Measurements from ENCODE around the gene SHTN1.

Gene SHTN1

GRCh38 chr10:116917481-116917880, 87.5 kb downstream of the SHTN1 start:
- no peak for DNase-seq (ENCODE audit: low spot score)

DNA sequence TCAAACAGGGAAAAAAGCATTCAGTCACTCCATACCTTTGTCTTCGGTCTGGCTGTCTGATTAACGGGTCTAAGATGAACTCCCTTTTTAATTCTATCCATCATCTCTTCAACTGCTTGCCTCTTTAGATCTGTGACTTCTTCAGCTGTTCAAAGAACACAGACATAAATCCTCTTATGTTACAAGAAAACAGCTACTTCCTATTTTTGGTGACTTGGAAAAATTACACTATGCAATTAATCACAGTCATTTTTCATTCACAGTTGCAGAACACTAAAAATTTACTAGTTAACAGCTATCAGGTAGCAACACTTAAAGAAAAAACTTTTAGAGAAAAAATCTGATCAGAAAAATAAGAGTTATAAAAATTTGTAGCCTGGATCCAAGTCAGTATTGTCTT, 89.6 kb downstream of the SHTN1 start:
- DNase-seq (ENCODE audit: low spot score), result no peak

DNA sequence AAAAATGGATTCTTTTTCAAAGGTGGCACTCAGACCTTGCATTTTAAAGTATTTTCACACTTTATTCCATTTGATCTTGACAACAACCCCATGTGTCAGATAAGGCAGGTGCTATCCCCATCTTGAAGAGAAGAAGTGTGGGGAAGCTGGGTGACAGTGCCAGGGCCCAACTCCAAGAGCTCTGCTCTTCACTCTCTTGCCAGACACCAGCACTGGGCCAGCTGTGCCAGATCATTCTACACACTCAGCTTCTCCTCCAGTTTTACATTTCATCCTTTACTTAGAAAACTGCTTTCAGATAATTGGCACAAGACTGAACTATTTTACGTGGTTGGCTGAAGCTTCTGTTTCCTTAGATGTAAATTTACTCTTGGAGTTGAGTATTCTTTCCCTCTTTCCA, 91.3 kb downstream of the SHTN1 start:
- no peak for DNase-seq (ENCODE audit: low spot score)

GRCh38 chr10:116912162-116912561, 92.8 kb downstream of the SHTN1 start:
- no peak for DNase-seq (ENCODE audit: low spot score)

GRCh38 chr10:116910910-116911309, 94.1 kb downstream of the SHTN1 start:
- no peak for DNase-seq (ENCODE audit: low spot score)

DNA sequence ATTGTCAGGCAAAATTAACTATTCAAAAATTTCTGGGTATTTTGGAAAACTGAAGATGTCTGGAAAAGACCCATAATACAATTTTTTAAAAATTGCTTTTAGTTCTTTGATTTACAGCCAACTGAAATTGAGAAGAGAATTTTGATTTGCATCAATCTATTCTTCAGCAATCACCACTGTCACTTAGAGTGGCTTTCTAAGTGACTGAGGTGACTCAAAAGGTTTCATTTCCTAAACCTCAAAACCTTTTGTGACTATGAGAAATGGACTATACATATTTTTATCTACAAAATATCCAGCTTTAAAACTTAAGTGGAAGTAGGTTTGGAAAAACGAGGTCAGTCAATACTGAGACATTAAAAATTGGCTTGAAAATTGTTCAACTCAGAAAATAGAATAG, 95.7 kb downstream of the SHTN1 start:
- DNase-seq (ENCODE audit: low spot score), result no peak

DNA sequence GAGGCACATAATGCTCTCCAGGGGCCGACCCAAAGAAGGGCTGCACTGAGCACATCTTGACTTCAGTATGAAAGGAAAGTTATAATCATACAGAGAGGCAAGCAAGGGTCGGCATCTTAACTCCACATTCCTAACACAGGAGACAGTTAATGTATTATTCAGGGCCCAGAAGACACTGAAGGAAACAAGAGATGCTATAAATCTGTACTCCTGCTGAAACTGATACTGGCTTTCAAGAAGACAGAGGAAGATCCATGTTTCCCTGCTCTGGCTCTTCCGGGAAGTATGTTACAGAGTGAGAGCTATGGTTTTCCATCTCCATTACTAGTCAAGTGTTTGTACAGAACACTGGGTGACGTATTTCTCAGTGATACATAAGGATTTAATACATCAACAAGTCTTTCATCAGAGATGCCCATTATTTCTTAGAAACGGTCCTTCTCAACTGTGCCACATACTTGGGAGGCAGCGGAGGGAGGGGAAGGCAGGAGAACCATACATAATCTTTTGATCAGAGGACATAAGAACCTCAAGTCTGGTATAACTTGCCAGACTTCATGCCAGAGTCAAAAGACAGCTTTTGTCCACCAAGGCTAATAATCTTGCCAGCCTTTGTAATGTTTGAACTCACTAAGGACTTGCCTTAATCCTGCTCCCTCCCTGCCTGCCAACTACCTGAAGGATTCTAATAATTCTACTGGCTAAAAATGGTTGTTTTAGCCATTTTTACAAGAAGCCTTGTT, 97.6 kb downstream of the SHTN1 start:
- DNase-seq (ENCODE audit: low spot score), result no peak

DNA sequence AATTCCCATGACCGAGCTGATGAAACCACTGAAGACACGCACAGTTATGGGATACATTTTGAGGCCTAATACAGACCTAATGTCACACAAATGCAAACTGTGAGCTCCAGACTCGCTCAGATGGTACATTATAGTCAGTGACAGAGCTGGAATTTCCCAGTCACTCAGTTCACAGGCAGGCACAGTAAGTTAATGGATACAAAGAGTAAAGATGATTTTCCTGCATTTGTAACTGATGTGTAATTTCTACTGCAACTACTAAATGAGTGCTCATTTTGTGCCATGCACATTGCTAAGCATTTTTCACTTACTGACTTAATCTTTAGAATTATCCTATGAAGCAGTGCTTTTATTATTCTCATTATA, 99.2 kb downstream of the SHTN1 start:
- DNase-seq (ENCODE audit: low spot score), result no peak

DNA sequence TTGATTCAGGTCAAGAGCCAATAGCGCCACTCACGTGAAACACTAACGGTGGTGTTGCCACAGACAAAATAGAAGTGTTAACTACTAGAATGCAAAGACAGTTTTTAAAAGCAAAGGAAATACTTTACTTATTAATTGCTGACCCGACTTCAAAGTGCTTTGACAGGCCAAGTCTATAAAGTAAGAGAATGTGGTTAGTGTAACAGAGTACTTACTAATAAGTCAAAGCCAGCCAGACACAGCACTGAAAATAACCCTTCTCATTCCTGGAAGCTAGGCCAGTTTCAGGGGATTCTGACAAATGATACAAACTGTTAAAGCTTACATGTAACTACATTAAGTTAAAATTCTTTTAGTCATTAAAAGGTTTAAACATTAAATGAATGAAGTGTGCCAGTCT, 105.4 kb downstream of the SHTN1 start:
- DNase-seq (ENCODE audit: low spot score), result no peak

GRCh38 chr10:116893686-116894037, 111.3 kb downstream of the SHTN1 start:
- DNase-seq (ENCODE audit: low spot score), result no peak

DNA sequence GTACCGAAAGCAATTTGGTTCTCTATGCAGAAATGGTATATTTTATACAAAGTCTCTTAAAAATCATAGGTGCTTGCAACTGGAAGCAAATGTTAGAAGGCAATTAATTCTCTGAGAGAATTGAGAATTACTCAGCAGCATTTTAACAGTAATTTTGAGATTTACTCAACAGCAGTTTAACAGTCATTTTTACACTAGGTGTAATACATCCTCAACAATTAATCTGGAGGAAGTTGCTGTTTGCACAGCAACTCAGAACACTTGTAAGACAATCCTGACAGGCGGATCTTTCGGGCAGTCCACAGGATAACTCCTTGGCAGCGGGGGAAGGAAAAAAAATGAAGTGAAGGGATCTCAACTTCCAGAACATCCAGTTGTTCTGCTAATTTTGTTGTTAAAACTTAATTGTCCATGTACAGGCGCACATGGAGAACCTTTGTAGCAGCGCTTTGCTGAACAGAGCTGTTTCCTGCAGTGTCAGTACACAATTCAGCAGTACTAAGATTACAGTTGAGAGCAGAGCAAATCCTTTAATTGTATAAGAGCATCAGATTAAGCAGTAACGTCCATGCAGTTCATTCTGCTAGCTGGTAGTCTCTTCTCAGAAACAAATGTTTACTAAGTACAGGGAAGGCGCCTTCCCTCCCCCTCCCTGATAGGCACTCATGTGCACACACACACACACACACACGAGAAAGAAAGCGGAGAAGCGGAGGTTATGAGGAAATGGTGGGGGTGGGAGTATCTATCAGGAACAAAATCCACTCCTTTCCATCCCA, 111.9 kb downstream of the SHTN1 start:
- DNase-seq (ENCODE audit: low spot score), result no peak

GRCh38 chr10:116891208-116891607, 113.8 kb downstream of the SHTN1 start:
- DNase-seq (ENCODE audit: low spot score), result peak; percentile 32

GRCh38 chr10:116889066-116889465, 115.9 kb downstream of the SHTN1 start:
- no peak for DNase-seq (ENCODE audit: low spot score)

DNA sequence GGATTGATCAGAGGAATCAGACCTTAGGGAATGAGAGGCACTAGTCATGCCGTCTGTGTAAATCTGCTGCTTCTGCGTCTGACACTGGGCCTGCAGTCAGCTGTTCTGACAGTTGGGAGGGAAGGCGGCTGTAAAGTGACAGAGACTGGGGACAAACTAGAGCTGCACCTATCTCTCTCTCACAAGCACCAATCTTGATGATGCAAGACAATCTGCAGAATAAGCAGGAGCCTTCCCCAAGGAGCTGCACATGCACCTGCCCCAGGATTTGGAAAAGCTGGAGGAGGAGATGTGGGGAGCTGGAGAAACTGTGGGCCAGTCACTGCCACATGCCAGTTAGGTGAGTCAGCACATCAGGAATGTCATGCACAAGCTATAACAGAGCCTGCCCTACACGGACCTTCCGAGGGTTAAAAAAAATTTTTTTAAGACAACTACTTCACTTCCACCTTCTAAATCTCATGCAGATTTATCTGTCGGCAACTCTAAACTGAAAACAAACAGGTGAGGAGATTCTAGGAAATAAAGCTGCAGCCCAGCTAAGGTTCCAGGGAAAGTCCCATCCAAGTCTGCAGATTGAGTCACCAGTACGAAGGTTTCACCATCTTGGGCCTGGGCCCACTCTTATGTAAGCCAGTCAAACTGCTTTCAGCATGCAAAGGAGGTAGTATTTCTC, 116.5 kb downstream of the SHTN1 start:
- peak; percentile 47 for DNase-seq (ENCODE audit: low spot score)

GRCh38 chr10:116886772-116887171, 118.2 kb downstream of the SHTN1 start:
- DNase-seq (ENCODE audit: low spot score), result no peak

DNA sequence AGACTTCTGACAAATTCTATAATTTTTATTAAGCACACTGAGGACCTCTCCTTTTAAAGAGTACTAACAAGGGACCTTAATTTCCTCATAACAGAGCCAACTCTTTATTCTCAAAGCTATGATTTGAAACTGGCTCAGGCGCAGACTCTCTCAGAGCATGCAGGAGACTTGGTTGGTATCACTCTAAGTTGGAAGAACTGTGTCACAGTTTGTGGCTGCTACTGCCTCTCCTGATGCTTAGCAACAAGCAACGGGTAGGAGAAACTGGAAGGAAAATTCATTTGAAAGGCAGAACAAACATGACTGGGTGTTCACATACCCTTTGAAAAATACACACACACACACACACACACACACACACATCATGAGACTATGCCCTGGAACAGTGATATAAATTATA, 122.3 kb downstream of the SHTN1 start:
- no peak for DNase-seq (ENCODE audit: low spot score)

DNA sequence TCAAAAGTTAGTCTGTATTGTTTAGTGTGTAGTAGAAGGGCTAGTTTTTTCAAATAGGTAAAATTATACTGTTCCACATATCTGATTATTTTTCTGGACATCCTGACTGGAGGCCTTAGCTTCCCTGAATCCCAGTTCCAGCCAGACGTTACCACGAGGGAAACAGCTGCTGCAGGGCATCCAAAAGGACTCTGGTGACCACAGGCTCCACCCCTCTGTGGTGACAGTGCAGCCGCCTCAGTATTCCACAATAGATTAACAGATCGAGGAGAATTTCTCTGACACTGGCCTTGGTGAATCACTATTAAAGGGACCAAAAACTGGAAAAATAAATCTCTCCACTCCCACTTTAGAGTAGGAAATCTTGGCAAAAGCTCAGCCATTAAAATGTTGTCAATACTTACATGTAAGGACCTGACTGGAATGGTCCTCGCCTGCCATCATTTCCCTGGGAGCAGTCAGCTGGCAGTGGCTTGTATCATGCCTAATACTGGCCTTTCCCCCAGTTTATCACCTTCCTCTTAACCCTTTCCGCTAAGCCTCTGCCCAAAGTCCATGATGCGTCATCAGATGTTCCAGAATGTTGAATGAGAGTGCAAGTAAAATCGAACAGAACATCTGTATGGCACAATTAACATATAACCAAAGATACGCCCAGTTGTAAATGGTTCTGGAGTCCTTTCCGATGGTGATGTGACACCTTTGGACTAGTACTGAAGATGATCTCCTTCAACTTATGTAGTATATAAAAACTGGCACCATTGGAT, 124.1 kb downstream of the SHTN1 start:
- no peak for DNase-seq (ENCODE audit: low spot score)

- no peak for DNase-seq (ENCODE audit: low spot score)
Measured at GRCh38 chr10:116879817-116880216, 125.2 kb downstream of the SHTN1 start.

DNA sequence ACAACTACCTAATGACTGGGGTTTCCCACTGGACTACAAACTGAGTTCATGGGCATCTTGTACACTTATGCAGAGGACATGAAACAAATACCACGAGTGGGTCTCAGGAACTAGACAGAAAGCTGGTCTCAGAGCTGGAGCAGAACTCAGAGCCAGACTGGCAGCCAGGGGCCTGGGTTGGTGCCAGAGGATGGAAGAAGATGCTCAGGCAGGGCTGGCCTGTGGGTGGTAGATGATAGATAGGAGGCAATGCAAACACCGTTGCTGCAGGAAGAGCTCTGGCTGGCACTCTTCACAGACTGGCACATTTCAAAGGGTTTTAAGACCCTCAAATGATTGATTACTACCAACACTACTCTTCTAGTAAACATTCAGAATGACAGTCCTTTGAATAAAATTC, 126.9 kb downstream of the SHTN1 start:
- DNase-seq (ENCODE audit: low spot score), result no peak

DNA sequence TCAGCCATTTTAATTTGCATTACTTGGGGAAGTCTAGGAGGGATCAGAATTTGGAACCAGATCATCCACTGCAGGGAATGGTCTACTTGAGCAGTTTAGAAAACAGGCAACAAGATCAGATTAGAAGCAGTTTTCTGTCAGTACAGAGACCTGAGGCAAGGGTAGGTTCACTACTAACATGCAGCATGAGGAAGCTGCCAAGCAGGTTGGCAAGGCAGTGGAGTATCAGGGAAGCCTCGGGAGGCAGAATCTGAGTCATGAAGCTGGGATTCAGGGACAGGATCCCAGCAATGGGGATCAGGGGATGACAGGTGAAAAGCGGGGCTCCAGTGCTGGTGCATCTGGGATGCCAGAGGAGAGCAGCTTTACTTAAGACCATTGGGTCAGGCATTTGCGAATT, 127.6 kb downstream of the SHTN1 start:
- no peak for DNase-seq (ENCODE audit: low spot score)

DNA sequence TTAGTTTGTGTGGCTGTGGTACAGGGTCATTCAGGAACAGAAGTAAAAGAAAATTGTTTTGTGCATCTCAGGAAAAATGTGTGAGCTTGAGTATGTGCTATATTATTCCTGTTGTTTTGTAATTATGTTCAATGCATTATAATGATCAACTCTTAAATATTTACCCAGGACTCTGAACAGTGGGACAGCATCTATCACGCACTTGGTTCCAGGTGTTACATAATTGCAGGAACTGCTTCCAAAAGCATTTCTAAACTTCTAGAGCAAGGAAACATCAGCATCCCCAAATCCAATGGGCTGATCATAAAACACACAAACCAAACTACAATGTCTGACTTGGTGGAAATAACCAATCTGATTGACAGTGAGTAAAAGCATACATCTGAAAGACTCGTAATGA, 129.1 kb downstream of the SHTN1 start:
- no peak for DNase-seq (ENCODE audit: low spot score)

DNA sequence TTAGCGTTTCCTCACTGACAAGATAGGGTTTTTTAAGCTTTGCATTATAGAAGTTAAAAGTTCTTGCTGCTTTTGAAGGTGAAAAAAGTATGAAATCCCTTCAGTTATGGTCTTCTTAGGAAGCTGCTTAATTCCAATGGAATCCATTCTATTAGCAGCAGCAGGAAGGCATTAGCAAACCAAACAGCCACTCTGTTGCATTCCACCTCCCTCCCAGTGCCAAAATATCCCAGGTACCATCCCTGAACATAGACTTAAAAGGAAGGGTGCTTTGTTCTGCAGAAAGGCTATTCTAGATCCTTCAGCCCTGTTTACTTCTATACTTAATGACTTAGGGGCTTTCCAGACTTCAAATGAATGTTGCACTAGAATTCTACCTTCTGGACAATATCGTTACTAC, 131.9 kb downstream of the SHTN1 start:
- no peak for DNase-seq (ENCODE audit: low spot score)

GRCh38 chr10:116870949-116871348, 134.0 kb downstream of the SHTN1 start:
- DNase-seq (ENCODE audit: low spot score), result no peak

All from putamen (tissue), 1 donor.